Neural crest cell (in vitro differentiated cells): Measurements from ENCODE around the gene HNRNPC. TPM values are rescaled to one million over a fixed set of nuclear protein-coding genes. Genes with fewer than 3 reads are reported as not detected.
A peak's percentile ranks its signal among the peaks of the same experiment; 100 is the strongest.

Experiments
- DNase-seq: peaks from one replicate; pipeline ENCODE4 v3.0.0; 2021; ENCODE audit warnings: low read depth, mixed read lengths, low spot score
- H3K27ac Mint-ChIP-seq: one replicate; pipeline ENCODE4 v1.8.0; 2021; ENCODE audit warnings: mild to moderate bottlenecking, mixed read lengths; ENCODE audit not compliant: unreplicated experiment
- H3K27me3 Mint-ChIP-seq: 2 replicates; pipeline ENCODE4 v1.8.0; 2021; ENCODE audit warnings: low read depth, mild to moderate bottlenecking, mixed read lengths
- H3K36me3 Mint-ChIP-seq: 2 replicates; pipeline ENCODE4 v1.8.0; 2021; ENCODE audit warnings: low read depth, mild to moderate bottlenecking, mixed read lengths
- H3K4me1 Mint-ChIP-seq: 2 replicates; pipeline ENCODE4 v1.8.0; 2021; ENCODE audit warnings: mixed read lengths
- H3K4me3 Mint-ChIP-seq: one replicate; pipeline ENCODE4 v1.8.0; 2021; ENCODE audit warnings: mild to moderate bottlenecking, mixed read lengths
- H3K9me3 Mint-ChIP-seq: 2 replicates; pipeline ENCODE4 v1.8.0; 2021; ENCODE audit warnings: mixed read lengths
- total RNA-seq: library from RNA; stranded (reverse); gene quantifications from 2 replicates; pipeline ENCODE4 v1.2.1, GENCODE V29; 2021
- TF ChIP-seq, protein P1 (sequence below): fragments of 200-600 bp; sonication (generic); conservative IDR thresholded peaks from 2 replicates; pipeline ENCODE4 v1.5.0; 2021; ENCODE audit warnings: antibody characterized with exemption, mild to moderate bottlenecking

HNRNPC gene
- total RNA-seq, 1 donor from 2014 or later, result 993 TPM

DNA sequence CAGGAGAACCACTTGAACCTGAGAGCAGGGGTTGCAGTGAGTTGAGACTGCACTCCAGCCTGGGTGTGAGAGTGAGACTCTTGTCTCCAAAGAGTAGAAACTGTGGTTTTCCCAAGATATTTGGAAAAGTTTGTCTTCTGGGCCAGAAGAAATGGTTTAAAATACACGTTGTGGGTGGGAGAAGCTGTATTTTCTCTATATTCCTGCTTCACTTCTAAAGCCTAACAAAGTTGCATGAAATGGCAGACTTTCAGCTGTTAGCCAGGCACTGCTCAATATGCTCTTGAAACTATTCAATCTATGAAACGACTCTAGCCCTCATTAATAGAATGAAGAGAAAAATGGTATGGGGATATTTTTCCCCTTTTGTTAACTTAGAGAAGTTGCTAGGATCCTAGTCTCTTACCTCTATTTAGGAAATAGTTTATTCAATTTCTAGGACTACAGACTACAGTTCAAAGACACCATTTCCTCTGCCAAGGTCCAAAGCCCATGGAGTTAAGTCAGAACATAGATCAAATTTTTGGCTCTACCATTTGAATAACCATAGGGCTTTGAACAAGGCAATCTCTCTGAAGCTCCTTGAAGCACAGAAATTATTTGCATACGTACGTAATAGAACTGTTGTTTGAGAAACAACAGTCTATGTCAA is 64.1 kb downstream of the HNRNPC start:
- Mint-ChIP-seq H3K27ac (no peak overlapping the region), H3K27me3 (no peaks in the 10 kb centered on the region), H3K9me3 (no peaks in the 10 kb centered on the region), H3K36me3 (peaks cover 32% of the 10 kb centered on the region), H3K4me3 (no peak overlapping the region), H3K4me1 (peaks cover 21% of the 10 kb centered on the region)
- TF ChIP-seq, protein P1, sequence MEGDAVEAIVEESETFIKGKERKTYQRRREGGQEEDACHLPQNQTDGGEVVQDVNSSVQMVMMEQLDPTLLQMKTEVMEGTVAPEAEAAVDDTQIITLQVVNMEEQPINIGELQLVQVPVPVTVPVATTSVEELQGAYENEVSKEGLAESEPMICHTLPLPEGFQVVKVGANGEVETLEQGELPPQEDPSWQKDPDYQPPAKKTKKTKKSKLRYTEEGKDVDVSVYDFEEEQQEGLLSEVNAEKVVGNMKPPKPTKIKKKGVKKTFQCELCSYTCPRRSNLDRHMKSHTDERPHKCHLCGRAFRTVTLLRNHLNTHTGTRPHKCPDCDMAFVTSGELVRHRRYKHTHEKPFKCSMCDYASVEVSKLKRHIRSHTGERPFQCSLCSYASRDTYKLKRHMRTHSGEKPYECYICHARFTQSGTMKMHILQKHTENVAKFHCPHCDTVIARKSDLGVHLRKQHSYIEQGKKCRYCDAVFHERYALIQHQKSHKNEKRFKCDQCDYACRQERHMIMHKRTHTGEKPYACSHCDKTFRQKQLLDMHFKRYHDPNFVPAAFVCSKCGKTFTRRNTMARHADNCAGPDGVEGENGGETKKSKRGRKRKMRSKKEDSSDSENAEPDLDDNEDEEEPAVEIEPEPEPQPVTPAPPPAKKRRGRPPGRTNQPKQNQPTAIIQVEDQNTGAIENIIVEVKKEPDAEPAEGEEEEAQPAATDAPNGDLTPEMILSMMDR, result no peak
- DNase-seq, result no peak

DNA sequence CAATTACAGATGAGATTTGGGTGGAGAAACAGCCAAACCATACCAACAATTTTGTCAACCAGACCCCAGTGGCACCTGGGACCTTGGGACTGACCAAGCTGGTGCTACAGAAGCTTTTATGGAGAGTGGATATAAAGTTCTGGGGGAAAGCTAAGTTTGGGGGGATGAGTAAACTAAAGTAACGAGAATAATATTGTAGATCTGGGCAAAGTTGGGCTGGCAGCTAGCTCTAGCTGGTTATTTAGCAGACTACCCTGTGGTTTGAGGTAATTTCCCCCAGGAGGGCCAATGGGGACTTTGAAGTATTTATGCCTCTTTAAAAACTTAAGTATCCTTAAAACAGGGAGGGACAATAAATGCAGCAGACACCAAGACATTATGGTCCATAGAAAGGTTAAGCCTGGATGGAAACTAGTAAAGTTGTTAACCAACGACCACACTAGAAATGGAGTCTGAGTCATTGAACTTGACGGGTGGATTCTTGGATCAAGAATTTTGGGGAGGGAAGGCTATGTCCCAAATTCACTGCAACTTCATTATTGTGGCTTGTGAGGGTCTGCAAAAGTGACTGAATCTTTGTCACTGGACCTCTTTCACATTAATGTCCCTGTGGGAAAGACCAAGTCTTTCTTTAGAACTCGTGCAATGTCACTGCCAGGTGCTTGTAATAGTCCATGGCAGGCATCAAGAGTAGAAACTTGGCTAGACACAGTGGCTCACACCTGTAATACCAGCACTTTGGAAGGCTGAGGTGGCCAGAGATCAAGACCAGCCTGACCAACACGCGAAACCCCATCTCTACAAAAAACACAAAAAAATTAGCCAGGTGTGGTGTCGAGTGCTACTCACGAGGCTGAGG is 64.8 kb downstream of the HNRNPC start:
- H3K27ac Mint-ChIP-seq, result no peak overlapping the region
- peak overlapping the region; percentile 10 for H3K4me3 Mint-ChIP-seq
- H3K27me3 Mint-ChIP-seq, result peaks cover 2% of the 10 kb centered on the region
- peaks cover 27% of the 10 kb centered on the region for H3K36me3 Mint-ChIP-seq
- DNase-seq, result no peak
- H3K4me1 Mint-ChIP-seq, result peaks cover 21% of the 10 kb centered on the region
- H3K9me3 Mint-ChIP-seq, result no peaks in the 10 kb centered on the region
- TF ChIP-seq, protein P1, result no peak

DNA sequence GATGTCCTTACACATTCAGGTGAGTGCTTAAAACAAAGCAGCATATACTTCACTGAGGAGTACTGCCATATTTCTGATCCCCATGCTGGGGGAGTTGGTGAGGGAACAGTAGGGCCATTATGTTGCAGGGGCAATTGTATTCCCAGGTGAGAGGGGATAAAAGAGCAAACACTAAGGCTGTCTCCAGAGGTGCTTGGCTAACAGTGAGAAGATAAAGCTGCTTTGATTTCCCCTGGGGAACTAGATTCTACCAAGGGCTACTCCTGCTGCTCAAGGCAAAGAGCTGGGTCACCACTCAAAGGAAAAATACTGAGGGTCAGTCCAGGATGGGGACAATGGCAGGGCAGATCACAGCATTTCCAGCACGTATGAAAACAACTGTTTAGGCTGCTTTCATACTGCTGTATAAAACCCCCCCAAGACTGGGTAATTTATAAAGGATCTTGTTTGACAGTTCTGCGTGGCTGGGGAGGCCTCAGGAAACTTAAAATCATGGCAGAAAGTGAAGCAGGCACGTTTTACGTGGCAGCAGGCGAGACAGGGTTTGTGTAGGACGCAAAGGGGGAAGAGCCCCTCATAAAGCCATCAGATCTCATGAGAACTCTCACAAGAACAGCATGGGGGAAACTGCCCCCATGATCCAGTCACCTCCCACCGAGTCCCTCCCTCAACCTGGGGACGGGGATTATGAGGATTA is 65.6 kb downstream of the HNRNPC start:
- TF ChIP-seq, protein P1, result no peak
- no peak for DNase-seq
- H3K27me3 Mint-ChIP-seq, result peaks cover 2% of the 10 kb centered on the region
- peaks cover 27% of the 10 kb centered on the region for H3K36me3 Mint-ChIP-seq
- H3K4me1 Mint-ChIP-seq, result peaks cover 21% of the 10 kb centered on the region
- peak overlapping the region; percentile 24 for H3K27ac Mint-ChIP-seq
- H3K4me3 Mint-ChIP-seq, result peak overlapping the region; percentile 10
- no peaks in the 10 kb centered on the region for H3K9me3 Mint-ChIP-seq

DNA sequence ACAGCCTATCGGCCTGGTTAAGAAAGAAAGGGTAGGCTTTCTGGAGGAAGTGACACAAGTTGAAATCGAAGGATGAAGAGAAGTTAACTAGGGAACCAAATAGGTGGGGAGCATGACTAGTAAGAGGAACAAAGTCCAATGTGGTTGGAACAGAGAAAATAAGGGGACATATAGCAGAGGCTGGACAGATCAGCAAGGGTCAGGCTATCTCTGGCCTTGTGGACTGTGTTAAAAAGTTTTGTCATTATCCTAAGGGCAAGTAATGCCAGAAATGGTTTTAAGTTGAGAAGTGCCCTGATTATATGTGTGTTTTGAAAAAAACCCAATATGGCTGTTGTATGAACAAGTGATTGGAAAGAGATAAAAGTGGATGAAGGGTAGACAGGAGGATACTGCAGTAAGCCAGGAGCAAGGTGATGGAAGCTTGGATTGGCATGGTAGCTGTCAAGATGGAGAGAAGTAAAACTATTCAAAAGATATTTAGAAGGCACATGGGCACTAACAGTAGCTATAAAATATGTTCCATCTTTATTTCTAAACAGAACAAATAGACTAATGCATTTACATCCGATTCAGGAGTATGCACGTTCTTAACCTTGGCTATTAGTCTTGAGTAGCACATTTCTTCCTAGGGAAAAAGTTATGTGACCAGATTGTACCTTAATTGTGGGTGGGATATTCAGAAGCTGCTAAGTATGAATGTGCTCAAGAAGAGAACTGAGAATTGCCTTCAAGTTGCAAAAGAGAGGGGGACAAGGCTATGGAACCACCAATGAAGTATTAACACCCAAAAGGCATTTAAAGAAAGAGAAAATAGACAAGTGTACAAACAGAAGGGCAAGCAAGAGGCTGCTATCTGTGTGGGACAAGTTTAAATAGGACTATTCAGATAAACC is 66.5 kb downstream of the HNRNPC start:
- no peak overlapping the region for H3K4me3 Mint-ChIP-seq
- H3K4me1 Mint-ChIP-seq, result peaks cover 21% of the 10 kb centered on the region
- no peak overlapping the region for H3K27ac Mint-ChIP-seq
- DNase-seq, result no peak
- peaks cover 3% of the 10 kb centered on the region for H3K9me3 Mint-ChIP-seq
- TF ChIP-seq, protein P1, result no peak
- peaks cover 6% of the 10 kb centered on the region for H3K27me3 Mint-ChIP-seq
- H3K36me3 Mint-ChIP-seq, result peaks cover 22% of the 10 kb centered on the region
